GM12878 (cell line): Measurements from ENCODE around the gene MAN1B1. TPM values are rescaled to one million over a fixed set of nuclear protein-coding genes. Genes with fewer than 3 reads are reported as not detected.

Source experiments
- CREB1 ChIP-seq: IDR thresholded peaks from 2 replicates; pipeline ENCODE4 v1.6.1; 2012; ENCODE audit warnings: low read depth, mild to moderate bottlenecking, inconsistent platforms
- ESRRA ChIP-seq: IDR thresholded peaks from 2 replicates; pipeline ENCODE4 v1.6.1; 2012; ENCODE audit warnings: mild to moderate bottlenecking, low read length, improper control_type of control experiment
- KLF5 ChIP-seq: fragments of 450-650 bp; IDR thresholded peaks from 2 replicates; pipeline ENCODE4 v1.6.1; 2014; ENCODE audit warnings: mild to moderate bottlenecking; ENCODE audit not compliant: partially characterized antibody
- LARP7 ChIP-seq: fragments of 450-650 bp; IDR thresholded peaks from 2 replicates; pipeline ENCODE4 v1.6.1; 2017; ENCODE audit warnings: mild to moderate bottlenecking
- PRDM15 ChIP-seq: fragments of 450-650 bp; formaldehyde crosslinking; IDR thresholded peaks from 2 replicates; pipeline ENCODE4 v1.4.0; 2020; ENCODE audit warnings: mild to moderate bottlenecking, moderate library complexity
- polyA plus RNA-seq, 11 experiments: library from polyadenylated mRNA; depleted of rRNA in 4 of 11; unstranded in 6 of 11; stranded (reverse) in 5 of 11; fragments of >200 nt; fragmentation: Nextera tagmentation in 4 of 11; fragmentation: Illumina TruSeq in 1 of 11; extraction: Ambion mirVana in 4 of 11; extraction: Trizol in 1 of 11; gene quantifications; 1 replicate in 1 of 11; 2 replicates in 10 of 11; pipeline versions ENCODE4 v1.2.1 to v1.2.3, GENCODE V29; 2011 to 2016; ENCODE audit warnings: inconsistent platforms in 2 of 11, missing spikeins in 2 of 11, low read depth in 1 of 11
- total RNA-seq, 4 experiments: library from RNA; depleted of rRNA in 3 of 4; stranded (reverse); fragments of >200 nt in 3 of 4; fragmentation: Illumina TruSeq in 1 of 4; extraction: Trizol in 1 of 4; gene quantifications; 2 replicates each; pipeline versions ENCODE4 v1.2.1 to v1.2.3, GENCODE V29; 2013 to 2021
- TF ChIP-seq, protein P1 (sequence below): fragments of 450-650 bp; IDR thresholded peaks from 2 replicates; pipeline ENCODE4 v1.6.1; 2017; ENCODE audit warnings: mild to moderate bottlenecking, moderate library complexity

Gene MAN1B1
- total and polyA plus RNA-seq, 10 of the 15 experiments (the other 5 are each of a cell fraction or from before 2014, with no cell fraction given): 0.71 to 34.1 (median 22.7) TPM

DNA sequence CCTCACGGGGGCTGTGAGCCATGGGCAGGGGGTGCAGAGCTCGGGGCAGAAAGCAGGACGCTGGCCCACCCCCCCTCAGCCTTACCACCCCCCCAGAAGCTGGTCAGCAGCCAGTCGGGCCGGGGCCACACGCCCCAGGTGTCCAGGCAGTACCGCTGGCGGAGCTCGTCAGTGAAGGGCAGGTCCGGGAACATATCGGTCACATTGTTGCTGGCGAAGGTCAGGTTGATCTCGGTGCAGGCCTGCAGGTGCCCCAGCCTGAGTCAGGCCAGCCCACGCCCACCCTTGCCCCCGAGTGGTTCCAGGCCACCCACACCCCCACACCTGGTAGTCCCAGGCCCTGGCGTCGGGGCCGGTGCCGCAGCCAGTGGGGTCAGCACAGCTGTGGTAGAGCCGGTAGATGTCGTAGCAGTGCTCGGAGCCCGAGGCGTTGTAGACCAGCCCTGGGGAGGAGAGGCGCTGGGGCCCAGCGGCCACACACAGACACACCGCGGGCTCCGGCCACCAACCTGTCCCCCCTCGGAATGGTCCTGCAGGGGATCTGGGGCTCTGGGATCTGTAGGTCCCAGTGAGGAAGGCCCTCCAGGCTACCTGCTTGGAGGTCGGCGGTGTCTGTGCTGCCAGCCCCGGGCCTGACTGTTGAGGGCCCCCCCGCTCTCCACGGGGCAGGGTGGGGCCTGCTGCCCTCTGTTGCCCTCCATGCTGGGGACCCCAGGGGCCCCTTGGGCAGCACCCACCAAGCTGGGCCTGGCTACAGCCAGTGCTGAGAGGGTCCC lies 25.2 kb downstream of the MAN1B1 start (continued):
- TF ChIP-seq, protein P1, sequence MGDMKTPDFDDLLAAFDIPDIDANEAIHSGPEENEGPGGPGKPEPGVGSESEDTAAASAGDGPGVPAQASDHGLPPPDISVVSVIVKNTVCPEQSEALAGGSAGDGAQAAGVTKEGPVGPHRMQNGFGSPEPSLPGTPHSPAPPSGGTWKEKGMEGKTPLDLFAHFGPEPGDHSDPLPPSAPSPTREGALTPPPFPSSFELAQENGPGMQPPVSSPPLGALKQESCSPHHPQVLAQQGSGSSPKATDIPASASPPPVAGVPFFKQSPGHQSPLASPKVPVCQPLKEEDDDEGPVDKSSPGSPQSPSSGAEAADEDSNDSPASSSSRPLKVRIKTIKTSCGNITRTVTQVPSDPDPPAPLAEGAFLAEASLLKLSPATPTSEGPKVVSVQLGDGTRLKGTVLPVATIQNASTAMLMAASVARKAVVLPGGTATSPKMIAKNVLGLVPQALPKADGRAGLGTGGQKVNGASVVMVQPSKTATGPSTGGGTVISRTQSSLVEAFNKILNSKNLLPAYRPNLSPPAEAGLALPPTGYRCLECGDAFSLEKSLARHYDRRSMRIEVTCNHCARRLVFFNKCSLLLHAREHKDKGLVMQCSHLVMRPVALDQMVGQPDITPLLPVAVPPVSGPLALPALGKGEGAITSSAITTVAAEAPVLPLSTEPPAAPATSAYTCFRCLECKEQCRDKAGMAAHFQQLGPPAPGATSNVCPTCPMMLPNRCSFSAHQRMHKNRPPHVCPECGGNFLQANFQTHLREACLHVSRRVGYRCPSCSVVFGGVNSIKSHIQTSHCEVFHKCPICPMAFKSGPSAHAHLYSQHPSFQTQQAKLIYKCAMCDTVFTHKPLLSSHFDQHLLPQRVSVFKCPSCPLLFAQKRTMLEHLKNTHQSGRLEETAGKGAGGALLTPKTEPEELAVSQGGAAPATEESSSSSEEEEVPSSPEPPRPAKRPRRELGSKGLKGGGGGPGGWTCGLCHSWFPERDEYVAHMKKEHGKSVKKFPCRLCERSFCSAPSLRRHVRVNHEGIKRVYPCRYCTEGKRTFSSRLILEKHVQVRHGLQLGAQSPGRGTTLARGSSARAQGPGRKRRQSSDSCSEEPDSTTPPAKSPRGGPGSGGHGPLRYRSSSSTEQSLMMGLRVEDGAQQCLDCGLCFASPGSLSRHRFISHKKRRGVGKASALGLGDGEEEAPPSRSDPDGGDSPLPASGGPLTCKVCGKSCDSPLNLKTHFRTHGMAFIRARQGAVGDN: no peak
- TF ChIP-seq CREB1 (no peak), KLF5 (no peak), ESRRA (no peak), LARP7 (no peak), PRDM15 (no peak)
